Jurkat, Clone E6-1 (cell line): ENCODE results near the gene GTF3C5. TPM values are rescaled to one million over a fixed set of nuclear protein-coding genes. Genes with fewer than 3 reads are reported as not detected.
"Not testable (repeated sequence)": the region's sequence is repeated elsewhere in the genome, so short reads cannot be mapped to it uniquely, and the experiment has no call there.

Source experiments
- DNase-seq: peaks from one replicate; pipeline ENCODE4 v3.0.0-alpha.2; 2011; ENCODE audit warnings: low read depth, low spot score
- H3K4me3 ChIP-seq: 2 replicates; pipeline ENCODE4 v1.5.1; 2011; ENCODE audit warnings: mild to moderate bottlenecking, low read length, control low read depth, moderate library complexity
- polyA plus RNA-seq: library from polyadenylated mRNA; unstranded; fragments of >200 nt; gene quantifications from one replicate; pipeline ENCODE4 v1.2.1, GENCODE V29; 2012; ENCODE audit warnings: missing spikeins; ENCODE audit not compliant: insufficient read length, insufficient read depth

The GTF3C5 gene
- 79.8 TPM for polyA plus RNA-seq

GRCh38 chr9:133030317-133031129 is at the start of gene GTF3C5:
TSS of gene GTF3C5 (plus strand) at chr9:133030997. CDS start at chr9:133031012, 15 bp downstream.
- peak within 1 kb of the TSS; percentile 99 for H3K4me3 ChIP-seq
- DNase-seq = peak; percentile 99

- DNase-seq = no peak
- no peak overlapping the region for H3K4me3 ChIP-seq
Observed at GRCh38 chr9:132982458-132982857, 48.3 kb upstream of the GTF3C5 start.

DNA sequence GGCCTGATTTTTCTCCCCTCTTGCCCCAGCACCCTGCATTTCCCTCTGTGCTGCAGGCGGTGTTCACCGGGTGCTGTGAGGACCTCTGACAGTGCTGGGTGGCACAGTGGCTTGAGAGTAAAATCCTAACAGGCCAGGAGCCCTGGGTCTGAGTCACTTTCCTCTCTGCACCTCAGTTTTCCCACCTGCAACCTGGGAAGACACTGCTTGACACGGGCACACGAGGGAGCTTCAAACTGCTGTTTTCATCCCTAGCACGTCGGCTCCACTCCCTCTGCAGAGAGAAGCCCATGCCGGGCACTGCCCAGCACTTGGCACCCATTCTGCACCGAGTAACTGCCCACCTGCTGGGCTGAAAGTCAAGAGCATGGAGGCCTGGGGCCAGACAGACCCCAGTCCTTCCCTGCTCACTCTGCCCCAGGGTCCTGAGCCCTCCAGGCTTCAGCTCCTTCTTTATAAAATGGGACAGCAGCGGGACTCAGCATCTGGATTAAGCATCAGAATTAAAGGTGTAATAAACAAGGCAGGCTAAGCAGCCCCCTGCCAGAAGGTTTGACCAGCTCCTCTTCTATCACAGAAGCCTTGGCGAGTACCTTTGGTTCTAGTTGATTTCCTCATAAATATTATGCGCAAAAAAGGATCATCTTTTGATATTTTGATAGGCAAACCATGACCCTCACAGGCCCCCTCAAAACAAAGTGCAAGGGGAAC is 47.2 kb upstream of the GTF3C5 start:
- DNase-seq = no peak
- no peak overlapping the region for H3K4me3 ChIP-seq

- DNase-seq = no peak
- no peak overlapping the region for H3K4me3 ChIP-seq
Observed at GRCh38 chr9:132984202-132985070, 46.4 kb upstream of the GTF3C5 start.

DNA sequence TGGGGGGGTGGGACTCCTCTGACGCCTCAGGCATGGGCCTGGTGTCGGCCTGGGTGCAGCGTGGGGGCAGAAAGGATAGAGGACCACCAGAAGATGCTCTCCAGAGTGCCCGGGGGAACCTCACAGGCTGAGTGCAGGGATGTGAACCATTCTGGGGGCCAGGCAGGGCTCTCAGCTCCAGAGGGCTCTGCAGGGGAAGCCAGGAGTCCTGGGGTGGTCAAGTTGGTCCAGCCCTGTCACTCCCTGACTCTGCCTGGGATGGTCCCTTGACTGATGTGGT is 45.8 kb upstream of the GTF3C5 start:
- no peak overlapping the region for H3K4me3 ChIP-seq
- DNase-seq = no peak

- H3K4me3 ChIP-seq = no peak overlapping the region
- no peak for DNase-seq
Observed at GRCh38 chr9:132985489-132985888, 45.3 kb upstream of the GTF3C5 start.

- no peak overlapping the region for H3K4me3 ChIP-seq
- DNase-seq = no peak
Observed at GRCh38 chr9:132986114-132986513, 44.7 kb upstream of the GTF3C5 start.

DNA sequence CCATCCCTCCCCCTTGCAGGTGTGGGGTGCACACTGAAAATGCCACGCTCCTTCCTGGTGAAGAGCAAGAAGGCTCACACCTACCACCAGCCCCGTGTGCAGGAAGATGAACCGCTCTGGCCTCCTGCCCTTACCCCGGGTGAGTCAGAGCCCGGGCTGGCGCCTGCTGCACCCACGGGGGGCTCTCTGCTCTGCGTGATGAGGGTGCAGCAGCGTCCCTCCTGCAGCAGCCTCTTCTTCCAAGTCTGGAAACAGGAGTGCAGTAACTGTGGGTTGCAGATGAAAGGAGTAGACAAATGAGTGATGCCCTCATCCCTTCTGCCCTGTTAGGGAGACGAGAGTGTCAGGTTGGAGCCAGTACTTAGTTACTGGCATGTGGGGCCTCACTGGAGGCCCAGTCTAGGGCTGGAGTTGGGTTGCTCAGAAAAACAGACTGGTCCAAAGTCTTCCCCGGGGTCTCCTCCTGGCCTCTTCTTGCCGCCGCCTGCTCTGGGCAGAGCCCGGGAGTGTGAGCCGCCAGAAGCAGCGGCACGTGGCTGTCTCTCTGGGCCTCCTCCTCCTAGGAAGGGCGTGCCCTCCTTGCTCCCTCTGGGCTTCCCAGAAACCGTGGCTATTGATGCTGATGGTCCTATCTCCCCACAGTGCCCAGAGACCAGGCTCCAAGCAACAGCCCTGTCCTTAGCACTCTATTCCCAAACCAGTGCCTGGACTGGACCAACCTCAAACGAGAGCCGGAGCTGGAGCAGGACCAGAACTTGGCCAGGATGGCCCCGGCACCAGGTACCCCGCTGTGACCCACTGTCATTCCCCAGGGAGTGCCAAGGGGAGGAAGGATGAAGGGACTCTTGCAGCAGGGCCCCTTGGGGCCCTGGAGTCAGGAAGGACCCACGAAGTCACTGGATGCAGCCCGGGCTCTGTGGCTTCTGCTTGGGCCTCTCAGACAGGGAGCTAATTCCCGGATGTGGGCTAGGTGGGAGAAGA is 43.9 kb upstream of the GTF3C5 start:
- no peak for DNase-seq
- H3K4me3 ChIP-seq = no peak overlapping the region

GRCh38 chr9:132988244-132989013 is 42.4 kb upstream of the GTF3C5 start:
- H3K4me3 ChIP-seq = no peak overlapping the region
- no peak for DNase-seq

DNA sequence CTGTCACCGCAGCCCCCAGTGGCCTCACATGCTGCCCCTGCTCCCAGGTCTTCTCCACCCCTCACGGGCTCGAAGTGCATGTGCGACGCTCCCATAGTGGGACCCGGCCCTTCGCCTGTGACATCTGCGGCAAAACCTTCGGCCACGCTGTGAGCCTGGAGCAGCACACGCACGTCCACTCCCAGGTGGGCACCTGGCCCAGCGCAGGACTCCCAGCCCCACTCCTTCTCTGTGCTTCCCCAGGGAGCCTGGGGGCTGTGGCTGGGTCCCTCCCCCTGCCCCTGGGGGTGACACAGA is 41.8 kb upstream of the GTF3C5 start:
- no peak for DNase-seq
- H3K4me3 ChIP-seq = no peak overlapping the region

DNA sequence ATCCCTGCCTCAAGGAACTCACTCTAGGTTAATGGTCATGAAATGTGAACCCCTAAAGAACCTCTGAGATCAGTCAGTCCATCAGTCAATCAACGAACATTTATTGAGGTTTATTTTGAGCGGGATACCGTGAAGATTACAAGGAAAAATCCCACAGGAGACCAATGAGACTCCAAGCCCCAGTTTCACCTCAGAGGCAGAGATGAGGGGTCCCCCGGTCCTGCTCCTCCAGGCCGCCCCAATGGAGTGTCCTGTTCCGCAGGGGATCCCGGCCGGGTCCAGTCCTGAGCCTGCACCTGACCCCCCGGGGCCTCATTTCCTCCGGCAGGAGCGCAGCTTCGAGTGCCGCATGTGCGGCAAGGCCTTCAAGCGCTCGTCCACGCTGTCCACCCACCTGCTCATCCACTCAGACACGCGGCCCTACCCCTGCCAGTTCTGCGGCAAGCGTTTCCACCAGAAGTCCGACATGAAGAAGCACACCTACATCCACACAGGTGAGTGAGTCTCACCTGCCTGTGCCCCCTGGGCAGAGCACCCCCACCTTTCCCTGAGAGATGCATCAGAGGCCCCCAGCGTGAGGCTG is 41.3 kb upstream of the GTF3C5 start:
- DNase-seq = no peak
- no peak overlapping the region for H3K4me3 ChIP-seq

- not testable (repeated sequence) for DNase-seq
Observed at GRCh38 chr9:132989998-132990557, 40.7 kb upstream of the GTF3C5 start.

GRCh38 chr9:132990781-132991180 is 40.0 kb upstream of the GTF3C5 start:
- no peak for DNase-seq
- no peak overlapping the region for H3K4me3 ChIP-seq

More at GRCh38 chr9:132989998-132990557, 40.7 kb upstream of the GTF3C5 start:
- H3K4me3 ChIP-seq = not testable (repeated sequence)

DNA sequence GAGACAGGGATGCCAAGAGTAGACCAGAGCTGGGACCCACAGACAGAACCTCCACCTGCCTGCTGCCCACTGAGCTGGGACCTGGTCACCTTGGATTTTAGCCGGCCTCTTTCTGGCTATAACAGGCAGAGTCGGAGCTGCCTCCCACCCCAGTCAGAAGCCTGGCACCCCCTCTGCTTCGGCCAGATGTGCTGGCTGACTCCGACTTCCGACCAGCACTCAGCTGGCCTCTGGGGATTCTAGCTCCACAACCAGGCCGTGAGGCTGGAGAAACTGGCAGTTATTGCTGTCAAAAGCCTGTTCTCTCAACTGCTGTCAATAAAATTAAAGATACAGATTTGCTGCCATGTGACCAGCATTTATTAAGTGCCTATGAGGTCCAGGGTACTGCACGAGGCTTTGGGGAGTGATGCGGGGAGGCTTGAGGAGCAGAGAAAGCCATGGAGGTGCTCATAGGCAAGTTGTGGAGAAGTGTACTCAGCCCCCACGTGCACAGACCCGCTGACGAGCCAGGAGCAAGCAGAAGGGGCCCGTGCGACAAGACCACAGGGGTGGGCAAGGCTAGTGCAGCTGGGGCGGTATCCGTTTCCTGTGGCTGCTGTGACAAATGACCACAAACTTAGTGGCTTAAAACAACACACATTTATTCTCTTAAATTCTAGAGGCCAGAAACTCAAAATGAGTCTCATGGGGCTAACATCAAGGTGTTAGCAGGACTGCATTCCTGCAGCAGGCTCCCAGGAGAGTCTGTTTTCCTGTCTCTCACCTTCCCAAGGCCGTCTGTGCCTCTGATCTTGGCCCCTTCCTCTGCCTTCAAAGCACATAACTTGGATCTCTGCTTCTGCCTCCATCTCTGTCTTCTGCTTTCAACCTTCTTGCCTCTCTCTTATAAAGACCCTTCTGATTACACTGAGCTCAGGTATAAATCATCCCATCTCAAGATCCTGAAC is 39.2 kb upstream of the GTF3C5 start:
- H3K4me3 ChIP-seq = no peak overlapping the region
- no peak for DNase-seq

DNA sequence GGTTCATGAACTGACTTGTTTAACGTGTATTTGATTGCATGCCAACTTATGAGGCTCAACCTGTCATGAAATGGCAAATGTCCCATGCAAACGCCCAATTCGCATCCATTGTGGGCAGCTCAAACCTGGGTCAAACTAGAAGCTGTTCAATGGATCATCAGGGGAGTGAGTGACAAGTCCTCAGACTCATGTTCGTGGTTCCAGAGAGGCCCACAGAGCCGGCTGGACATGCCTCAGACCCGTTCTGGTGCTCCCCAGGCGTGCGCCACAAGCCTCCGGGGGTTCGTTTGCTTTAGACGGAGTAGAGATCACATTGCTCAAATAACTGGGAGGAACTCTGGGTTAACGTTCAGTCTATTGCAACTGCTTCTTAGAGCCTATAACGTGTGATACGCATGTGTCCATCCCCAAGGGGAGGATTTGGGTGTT is 37.3 kb upstream of the GTF3C5 start:
- DNase-seq = no peak

DNA sequence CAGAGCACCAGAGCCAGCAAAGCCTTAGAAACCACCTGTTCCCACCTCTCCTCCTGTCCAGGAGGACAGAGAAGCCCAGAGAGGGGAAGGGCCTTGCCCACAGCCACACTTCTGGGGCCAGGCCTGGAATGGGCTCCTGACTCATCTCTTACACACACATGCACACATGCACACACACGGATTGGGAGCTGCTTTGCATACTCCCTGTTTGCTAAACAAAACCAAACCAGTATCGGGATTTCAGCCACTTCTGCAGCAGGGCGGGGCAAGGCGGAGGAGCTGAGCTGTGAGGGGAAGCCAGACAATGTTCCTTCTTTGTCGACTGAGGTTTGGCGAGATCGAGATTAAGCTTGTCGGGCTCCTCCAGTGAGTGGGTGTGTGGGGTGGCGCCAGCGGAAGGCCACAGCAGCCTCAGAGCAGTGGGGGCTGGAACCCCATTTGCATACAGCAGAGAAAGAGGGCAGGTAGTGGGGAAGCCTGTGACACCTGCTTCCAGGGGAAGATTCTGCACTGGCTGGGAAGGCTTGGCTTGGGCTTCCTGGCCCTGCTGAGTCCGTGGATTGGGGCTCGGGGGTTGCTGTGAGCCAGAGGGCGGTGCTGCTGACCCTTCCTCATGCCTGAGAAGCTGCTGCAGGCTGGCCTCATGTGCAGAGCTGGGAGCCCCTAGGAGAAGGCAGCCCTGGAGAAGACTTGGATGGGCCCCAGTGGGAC is 36.2 kb upstream of the GTF3C5 start:
- no peak for DNase-seq
- no peak overlapping the region for H3K4me3 ChIP-seq

More for the DNA sequence above, 37.3 kb upstream of the GTF3C5 start:
- no peak overlapping the region for H3K4me3 ChIP-seq
